ENCODE results near the gene CD55. TPM values are rescaled to one million over a fixed set of nuclear protein-coding genes. Genes with fewer than 3 reads are reported as not detected.

CD55 gene
- total and polyA plus RNA-seq, 2 of the 13 experiments (the other 11 are each of a cell fraction or from before 2014, with no cell fraction given): 6.0 to 56.0 TPM

DNA sequence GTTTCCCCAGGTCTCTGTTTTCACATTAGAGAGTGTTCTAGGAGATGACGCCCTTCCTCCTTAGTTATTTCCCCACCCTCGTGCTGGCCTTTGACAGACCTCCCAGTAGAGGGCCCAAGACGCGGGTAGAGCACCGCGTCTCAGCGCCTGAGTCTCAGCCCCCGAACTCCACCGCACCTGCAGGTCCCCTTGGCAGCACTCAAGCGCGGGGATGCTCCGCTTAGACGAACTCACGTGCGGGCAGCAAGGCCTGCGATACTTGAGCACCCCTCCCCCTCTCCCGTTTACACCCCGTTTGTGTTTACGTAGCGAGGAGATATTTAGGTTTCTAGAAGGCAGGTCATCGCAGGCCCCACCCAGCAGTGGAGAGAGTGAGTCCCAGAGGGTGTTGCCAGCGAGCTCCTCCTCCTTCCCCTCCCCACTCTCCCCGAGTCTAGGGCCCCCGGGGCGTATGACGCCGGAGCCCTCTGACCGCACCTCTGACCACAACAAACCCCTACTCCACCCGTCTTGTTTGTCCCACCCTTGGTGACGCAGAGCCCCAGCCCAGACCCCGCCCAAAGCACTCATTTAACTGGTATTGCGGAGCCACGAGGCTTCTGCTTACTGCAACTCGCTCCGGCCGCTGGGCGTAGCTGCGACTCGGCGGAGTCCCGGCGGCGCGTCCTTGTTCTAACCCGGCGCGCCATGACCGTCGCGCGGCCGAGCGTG lies at the start of gene CD55 (continued):
- TF ChIP-seq, protein P1, sequence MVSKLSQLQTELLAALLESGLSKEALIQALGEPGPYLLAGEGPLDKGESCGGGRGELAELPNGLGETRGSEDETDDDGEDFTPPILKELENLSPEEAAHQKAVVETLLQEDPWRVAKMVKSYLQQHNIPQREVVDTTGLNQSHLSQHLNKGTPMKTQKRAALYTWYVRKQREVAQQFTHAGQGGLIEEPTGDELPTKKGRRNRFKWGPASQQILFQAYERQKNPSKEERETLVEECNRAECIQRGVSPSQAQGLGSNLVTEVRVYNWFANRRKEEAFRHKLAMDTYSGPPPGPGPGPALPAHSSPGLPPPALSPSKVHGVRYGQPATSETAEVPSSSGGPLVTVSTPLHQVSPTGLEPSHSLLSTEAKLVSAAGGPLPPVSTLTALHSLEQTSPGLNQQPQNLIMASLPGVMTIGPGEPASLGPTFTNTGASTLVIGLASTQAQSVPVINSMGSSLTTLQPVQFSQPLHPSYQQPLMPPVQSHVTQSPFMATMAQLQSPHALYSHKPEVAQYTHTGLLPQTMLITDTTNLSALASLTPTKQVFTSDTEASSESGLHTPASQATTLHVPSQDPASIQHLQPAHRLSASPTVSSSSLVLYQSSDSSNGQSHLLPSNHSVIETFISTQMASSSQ (IDR thresholded peaks at IDR 0.05; ENCODE audit: low read depth): no peak
- TF ChIP-seq, protein P1 (CRISPR knock-in tag; IDR thresholded peaks at IDR 0.05; ENCODE audit: borderline replicate concordance): peak; percentile 31; the same call in 1 of the 2 replicates
- TF ChIP-seq, protein P2, sequence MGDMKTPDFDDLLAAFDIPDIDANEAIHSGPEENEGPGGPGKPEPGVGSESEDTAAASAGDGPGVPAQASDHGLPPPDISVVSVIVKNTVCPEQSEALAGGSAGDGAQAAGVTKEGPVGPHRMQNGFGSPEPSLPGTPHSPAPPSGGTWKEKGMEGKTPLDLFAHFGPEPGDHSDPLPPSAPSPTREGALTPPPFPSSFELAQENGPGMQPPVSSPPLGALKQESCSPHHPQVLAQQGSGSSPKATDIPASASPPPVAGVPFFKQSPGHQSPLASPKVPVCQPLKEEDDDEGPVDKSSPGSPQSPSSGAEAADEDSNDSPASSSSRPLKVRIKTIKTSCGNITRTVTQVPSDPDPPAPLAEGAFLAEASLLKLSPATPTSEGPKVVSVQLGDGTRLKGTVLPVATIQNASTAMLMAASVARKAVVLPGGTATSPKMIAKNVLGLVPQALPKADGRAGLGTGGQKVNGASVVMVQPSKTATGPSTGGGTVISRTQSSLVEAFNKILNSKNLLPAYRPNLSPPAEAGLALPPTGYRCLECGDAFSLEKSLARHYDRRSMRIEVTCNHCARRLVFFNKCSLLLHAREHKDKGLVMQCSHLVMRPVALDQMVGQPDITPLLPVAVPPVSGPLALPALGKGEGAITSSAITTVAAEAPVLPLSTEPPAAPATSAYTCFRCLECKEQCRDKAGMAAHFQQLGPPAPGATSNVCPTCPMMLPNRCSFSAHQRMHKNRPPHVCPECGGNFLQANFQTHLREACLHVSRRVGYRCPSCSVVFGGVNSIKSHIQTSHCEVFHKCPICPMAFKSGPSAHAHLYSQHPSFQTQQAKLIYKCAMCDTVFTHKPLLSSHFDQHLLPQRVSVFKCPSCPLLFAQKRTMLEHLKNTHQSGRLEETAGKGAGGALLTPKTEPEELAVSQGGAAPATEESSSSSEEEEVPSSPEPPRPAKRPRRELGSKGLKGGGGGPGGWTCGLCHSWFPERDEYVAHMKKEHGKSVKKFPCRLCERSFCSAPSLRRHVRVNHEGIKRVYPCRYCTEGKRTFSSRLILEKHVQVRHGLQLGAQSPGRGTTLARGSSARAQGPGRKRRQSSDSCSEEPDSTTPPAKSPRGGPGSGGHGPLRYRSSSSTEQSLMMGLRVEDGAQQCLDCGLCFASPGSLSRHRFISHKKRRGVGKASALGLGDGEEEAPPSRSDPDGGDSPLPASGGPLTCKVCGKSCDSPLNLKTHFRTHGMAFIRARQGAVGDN (CRISPR knock-in tag; IDR thresholded peaks at IDR 0.05): peak; percentile 92
- peak; percentile 91 for TF ChIP-seq CBFB (CRISPR knock-in tag; IDR thresholded peaks at IDR 0.05)
- 0 out of 2 replicates have a peak, but pooled peaks have one; percentile 29 for TF ChIP-seq ZNF746 (CRISPR knock-in tag; IDR thresholded peaks at IDR 0.05)
- peak; percentile 68; the same call in 1 of the 2 replicates for TF ChIP-seq ZSCAN29 (CRISPR knock-in tag; conservative IDR thresholded peaks at IDR 0.05)
- no peak for TF ChIP-seq MAFG (CRISPR knock-in tag; IDR thresholded peaks at IDR 0.05)
- no peak for TF ChIP-seq ELF4 (CRISPR knock-in tag; IDR thresholded peaks at IDR 0.05; ENCODE audit: borderline replicate concordance)
- TF ChIP-seq ZBTB21 (CRISPR knock-in tag; IDR thresholded peaks at IDR 0.05): peak; percentile 94
- TF ChIP-seq RFX1 (IDR thresholded peaks at IDR 0.05): no peak
- 0 out of 2 replicates have a peak, but pooled peaks have one; percentile 9 for TF ChIP-seq FOXA3 (CRISPR knock-in tag; IDR thresholded peaks at IDR 0.05)
- no peak for TF ChIP-seq SIX4 (CRISPR knock-in tag; IDR thresholded peaks at IDR 0.05)
- peak; percentile 53; the same call in 1 of the 2 replicates for TF ChIP-seq ZFY (CRISPR knock-in tag; IDR thresholded peaks at IDR 0.05)
- TF ChIP-seq HDAC1 (CRISPR knock-in tag; IDR thresholded peaks at IDR 0.05): peak; percentile 60; the same call in 1 of the 2 replicates
- TF ChIP-seq CAMTA2 (CRISPR knock-in tag; IDR thresholded peaks at IDR 0.05; ENCODE audit: borderline replicate concordance): no peak
- TF ChIP-seq KDM6A (CRISPR knock-in tag; IDR thresholded peaks at IDR 0.05; ENCODE audit: low read depth): no peak
- TF ChIP-seq, protein P3, sequence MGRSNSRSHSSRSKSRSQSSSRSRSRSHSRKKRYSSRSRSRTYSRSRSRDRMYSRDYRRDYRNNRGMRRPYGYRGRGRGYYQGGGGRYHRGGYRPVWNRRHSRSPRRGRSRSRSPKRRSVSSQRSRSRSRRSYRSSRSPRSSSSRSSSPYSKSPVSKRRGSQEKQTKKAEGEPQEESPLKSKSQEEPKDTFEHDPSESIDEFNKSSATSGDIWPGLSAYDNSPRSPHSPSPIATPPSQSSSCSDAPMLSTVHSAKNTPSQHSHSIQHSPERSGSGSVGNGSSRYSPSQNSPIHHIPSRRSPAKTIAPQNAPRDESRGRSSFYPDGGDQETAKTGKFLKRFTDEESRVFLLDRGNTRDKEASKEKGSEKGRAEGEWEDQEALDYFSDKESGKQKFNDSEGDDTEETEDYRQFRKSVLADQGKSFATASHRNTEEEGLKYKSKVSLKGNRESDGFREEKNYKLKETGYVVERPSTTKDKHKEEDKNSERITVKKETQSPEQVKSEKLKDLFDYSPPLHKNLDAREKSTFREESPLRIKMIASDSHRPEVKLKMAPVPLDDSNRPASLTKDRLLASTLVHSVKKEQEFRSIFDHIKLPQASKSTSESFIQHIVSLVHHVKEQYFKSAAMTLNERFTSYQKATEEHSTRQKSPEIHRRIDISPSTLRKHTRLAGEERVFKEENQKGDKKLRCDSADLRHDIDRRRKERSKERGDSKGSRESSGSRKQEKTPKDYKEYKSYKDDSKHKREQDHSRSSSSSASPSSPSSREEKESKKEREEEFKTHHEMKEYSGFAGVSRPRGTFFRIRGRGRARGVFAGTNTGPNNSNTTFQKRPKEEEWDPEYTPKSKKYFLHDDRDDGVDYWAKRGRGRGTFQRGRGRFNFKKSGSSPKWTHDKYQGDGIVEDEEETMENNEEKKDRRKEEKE (IDR thresholded peaks at IDR 0.05): no peak
